HG02759 (cell line): Measurements from ENCODE around the gene TP73.
"Not testable (repeated sequence)": the region's sequence is repeated elsewhere in the genome, so short reads cannot be mapped to it uniquely, and the experiment has no call there.

ENCODE experiments used
- ATAC-seq: cut with Tn5 transposase; IDR thresholded peaks from one replicate; pipeline ENCODE4 v1.9.1; 2021; ENCODE audit warnings: mild to moderate bottlenecking, moderate library complexity; ENCODE audit not compliant: unreplicated experiment

The TP73 gene

DNA sequence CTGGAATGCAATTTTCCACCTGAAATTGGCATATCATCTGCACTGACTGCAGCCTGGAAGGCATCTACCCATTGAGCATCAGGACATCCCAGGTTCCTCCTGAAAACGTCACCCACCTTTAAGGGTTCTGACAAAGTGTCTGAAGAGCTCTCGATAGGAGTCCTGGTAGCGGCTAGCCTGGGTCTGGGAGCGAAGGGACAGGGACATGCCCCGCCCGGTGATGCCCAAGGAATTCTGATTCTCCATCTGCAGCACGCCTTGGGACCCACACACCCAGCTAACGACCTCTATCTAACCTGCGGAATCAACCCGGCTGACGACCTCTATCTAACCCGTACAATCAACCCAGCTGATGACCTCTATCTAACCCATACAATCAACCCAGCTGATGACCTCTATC, 86.6 kb downstream of the TP73 start:
- ATAC-seq = no peak

DNA sequence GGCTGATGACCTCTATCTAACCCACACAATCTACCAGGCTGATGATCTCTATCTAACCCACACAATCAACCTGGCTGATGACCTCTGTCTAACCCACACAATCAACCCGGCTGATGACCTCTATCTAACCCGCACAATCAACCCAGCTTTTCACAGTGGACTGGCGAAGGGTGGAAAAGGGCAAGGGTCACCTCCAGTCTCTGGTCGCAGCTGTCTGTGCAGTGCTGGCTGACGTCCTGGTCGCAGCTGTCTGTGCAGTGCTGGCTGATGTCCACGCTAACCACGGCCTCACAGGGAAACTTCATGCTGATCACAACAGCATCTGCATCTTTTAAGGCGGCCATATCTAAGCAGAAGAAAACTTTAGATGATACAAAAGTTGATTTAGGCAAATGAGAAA, 87.7 kb downstream of the TP73 start:
- no peak for ATAC-seq

DNA sequence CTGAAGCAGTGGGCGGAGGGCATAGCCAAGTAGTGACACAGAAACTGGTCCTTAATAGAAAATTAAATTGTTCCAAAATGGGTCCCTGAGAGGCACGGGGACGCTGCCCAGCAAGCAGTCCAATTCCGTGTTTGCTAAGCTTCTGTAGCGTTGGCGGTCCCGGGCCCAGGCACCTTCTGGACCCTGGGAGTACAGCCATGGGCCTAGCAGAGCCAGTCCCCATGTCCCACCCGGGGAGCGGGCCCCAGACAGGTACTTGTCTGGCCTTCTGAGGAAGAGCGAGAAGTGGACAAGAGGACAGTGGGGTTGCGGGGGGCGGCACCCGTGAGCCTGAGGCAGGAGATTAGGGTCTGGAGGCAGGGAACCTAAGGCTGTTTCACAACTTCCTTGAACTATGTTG, 88.4 kb downstream of the TP73 start:
- no peak for ATAC-seq

DNA sequence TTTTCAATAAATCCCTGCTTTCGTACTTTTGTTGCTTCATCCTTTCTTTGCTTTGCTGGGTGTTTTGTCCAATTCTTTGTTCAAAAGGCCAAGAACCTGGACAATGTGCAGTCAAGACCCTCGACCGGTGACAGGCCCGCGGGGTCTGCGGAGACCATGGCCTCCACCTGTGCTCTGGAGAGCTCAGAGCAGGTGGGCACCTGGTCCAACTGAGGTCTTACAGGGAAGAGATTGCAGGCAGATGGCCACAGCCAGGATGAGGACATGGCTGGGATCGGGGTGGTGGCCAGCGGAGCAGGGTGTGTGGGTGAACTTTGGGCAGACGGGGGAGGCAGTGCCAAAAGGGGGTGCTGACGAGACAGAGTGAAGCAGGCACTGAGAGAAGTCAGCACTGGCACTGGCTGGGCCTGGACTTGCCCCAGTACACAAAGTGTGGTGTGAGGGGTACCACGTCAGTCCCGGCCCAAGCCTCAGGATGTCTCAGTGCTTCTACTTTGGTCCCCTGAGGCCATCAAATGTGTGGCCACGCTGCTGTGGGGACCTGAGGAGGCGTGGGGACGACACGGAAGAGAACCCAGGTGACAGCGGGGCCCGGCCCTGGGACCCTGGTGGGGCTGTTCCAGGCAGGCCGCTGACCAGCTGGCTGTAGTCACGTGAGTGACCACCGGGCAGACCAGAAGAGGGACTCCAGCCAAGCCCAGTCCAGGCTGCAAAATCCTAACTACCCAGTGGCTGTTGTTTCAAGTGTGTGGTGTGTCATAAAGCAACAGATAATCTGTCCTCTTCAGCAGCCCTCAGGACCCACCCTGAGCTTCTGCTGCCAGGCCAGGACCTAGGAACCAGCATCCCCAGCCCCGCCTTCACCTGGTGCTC, 89.5 kb downstream of the TP73 start:
- no peak for ATAC-seq

DNA sequence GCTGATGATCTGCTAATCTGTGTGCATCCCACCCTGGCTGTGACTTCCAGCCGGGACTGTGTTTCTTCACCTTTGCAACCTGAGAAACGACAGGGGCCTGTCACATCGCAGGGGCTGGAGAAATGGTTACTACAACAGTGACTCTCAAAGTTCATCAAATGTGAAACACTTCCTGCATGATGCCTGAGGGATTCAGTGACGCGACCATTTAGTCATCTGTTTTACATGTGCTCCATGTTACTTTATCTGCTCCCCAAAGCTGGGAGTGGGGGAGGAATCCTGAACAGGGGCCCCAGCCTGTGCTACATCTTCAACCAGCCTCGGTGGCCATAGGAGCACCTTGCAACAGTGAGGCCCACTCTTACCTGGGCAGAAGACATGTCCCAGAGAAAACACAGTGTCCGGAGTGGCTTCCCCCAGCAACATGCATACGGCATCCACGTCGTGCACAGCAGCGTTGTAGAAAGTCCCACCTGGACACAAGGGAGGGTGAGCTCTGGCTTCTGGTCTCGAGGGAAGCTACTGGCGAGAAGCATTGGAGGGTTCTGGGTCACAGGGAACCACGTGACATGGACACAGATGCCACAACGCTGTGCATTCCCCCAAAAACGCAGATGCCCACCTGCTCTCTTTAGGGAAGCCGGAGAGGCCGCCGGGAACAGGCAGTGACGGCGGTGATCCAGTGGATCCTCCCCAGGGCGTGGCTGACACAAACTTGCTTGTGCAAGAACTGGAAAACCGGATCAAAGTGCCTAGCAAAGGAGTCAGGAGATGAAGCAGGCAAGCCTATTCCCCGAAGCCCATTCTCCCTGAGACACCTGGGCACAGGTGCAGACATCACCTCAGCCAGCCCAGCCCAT, 90.4 kb downstream of the TP73 start:
- ATAC-seq = no peak

DNA sequence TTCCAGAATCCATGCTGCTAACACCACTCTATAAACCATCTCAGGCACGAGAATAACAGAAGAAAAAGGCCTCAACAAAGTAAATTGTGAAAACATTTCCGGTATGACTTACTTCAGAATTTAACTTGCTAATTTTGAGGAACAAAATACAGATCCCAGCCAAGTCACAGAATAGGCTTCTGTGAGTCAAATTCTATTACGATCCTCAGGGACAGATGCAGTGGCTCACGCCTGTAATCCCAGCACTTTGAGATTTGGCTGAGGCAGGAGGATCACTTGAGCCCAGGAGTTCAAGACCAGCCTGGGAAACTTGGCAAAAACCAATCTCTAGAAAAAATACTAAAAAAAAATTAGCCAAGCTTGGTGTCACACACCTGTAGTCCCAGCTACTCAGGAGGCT, 91.1 kb downstream of the TP73 start:
- no peak for ATAC-seq

DNA sequence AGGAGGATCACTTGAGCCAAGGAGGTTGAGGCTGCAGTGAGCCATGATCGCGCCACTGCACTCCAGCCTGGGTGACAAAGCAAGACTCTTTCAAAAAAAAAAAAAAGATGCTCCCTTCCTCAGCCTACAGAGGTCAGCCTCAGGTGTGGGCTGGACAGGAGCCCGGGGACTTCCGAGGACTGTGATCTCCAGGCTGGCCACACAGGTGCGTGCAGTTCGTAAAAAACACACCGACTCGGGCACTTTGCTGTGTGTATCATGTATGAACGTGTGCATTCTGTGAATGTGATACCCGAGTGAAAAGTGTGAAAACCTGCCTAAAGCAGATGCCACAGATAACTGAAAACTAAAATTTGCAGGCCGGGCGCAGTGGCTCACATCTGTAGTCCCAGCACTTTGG, 91.5 kb downstream of the TP73 start:
- ATAC-seq = no peak

DNA sequence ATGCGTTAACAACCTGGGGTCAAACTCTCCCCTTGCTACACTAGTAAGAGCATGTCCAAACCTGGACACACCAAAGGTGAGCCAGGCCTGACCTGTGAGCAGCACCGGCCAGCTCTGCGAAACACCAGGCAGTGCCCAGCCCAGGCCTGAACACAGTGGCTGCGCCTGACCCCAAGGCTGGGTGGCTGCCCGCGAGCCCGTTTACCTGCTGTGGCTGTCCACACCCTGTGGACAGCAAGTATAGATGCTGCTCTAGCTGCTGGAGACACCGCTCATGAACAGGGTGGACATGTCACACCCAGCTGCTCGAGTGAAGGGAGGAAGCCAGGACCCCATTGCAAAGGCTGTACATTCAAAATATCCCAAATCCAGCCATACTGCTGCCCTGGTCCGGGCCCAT, 92.3 kb downstream of the TP73 start:
- ATAC-seq = no peak

DNA sequence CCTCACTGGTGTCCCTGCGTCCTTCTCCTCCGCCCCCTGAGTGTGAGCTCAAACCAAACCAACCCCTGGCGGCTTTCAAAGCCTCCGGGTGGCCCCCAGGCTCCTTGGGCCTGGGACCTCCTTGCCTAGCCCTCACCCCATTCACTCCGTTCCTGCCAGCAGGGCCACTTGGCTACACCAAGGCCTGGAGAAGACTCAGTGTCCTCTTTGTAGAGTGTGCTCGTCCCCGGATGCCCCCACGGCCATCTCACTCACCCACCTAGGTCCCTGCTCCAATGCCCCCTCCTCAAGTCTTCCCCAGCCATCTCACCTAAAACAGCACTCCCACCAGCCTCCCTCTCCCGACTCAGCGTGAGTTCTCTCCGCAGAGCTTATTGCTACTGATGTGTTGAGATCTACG, 92.8 kb downstream of the TP73 start:
- ATAC-seq = no peak

DNA sequence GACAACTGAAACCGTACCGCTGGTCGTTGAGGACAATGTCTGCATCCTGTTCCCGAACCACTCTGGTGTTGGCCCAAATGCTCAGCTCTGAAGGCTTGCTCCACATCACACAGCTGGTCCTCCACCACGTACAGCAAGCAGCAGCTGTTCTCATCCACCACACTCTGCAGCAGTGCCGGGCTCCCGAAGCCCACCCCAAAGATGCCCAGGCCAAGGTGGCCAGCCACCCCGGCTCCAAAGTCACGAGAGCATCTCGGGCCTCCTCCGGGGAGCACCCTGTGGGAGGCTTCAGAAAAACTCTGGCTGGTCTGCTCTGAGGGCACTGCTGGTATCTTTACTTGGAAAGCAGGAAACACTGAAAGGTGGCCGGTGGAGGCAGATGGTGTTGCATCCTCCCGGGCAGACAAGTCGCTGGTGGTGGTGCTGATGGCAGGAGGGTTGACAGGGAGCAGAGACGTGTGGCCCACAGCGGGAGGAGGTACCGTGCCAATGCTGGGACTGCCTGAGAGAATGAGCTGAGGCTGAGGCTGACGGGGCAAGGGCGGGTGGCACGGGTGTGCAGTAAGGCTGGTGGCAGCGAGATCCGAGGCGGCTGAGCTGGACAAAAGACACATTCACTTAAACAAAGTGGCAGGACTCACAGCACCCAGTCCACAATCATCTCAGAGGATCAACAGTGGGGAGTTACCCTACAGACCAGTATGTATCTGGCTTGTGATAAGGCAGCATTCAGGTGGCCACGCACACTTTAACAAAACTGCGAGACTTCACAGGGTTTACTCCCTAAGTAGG, 93.5 kb downstream of the TP73 start:
- no peak for ATAC-seq

DNA sequence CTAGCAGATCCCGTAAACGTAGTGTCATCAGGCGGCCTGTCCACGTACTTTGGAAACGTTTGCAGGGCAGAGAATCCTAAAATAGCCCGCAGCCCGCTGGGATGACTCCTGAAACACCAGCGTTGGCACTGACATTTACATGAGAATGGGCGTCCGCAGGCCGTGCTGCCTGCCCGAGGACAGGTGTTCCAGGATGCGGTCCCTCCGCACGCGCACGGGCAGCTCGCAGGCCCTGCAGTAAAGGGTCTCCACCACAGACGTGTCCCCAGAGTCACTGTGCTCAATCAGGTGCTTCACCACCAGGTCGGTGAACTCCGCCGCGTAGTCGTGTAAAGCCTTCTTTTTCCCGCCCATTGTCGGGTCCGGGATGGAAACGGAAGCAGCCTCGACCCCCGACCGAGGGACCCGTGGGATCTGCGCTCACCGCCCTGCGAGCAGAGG, 94.1 kb downstream of the TP73 start:
- no peak for ATAC-seq

DNA sequence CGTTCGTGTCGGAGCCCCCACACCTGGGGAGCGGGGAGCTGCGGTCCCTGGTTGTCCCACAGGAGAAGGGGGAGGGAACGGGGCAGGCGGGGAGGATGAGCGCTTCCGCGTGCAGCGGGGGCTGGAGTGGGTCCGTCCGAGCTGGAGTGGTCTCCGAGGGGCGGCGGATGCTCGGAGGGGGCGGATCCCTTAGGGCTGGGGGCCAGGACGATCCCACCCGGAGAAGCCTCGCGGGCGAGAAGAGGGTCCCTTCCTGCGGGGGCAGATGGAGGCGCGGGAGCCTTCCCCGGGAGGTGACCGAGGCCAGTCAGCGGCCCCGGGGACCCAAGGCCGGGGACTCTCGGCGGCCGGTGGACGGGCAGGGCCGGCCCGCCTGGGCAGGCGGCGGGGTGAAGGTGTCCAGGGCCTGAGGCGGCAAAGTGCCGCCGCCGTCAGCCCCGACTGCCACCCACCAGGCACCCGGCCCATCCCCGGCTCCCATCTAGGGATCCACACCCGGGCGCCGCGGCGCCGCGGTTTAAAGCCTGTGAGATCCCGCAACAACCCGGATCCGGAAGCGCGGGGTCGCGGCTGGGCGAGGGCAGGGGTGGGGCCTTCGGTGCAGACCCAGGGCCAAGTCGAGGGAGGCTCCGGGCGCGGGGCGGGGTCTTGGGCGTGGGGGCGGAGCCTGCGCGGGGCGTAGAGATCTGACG, 94.7 kb downstream of the TP73 start:
- ATAC-seq = peak; percentile 95

DNA sequence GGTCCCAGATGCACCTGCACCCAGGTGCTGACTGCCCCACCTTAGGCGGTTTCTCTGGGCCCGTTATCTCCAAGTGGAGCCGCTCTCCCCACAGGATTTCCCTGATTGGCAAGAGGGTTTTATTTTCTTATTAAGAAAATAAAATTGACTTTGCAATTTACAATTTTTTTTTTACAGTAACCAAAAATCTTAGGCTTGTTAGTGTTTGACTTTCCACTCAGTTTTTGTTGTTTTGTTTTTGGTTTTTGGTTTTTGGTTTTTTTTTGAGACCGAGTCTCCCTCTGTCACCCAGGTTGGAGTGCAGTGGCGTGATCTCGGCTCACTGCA, 95.2 kb downstream of the TP73 start:
- no peak for ATAC-seq

DNA sequence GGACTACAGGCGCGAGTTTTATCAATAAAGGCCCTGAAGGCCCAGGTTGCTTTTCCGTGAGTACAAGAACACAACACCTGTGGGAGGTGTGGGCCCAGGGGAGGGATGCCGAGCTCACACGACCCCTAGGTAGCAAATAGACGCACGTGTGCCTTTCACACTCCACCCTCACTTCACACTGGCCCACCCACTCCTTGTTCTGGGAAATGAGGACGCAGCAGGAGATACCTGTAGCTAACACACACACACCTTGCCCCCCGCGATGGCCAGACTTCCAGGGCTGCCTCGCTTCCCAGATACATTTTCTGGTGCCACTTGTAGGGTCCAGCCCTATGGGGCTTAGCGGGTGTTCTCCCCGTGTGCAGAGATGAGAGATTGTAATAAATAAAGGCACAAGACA, 95.6 kb downstream of the TP73 start:
- ATAC-seq = no peak

DNA sequence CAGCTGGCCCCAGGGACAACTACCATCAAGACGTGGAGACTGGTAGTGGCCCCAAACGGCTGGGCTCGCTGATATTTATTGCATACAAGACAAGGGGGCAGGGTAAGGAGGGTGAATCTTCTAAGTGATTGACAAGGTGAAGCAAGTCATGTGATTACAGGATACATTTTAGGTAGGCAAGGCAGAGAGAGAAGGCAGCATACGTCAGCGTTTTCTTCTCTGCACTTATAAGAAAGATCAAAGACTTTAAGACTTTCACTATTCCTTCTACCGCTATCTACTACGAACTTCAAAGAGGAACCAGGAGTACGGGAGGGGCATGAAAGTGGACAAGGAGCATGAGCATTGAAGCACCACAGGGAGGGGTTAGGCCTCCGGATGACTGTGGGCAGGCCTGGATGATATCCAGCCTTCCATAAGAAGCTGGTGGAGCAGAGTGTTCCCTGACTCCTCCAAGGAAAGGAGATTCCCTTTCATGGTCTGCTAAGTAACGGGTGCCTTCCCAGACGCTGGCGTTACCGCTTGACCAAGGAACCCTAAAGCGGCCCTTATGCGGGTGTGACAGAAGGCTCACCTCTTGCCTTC, 96.1 kb downstream of the TP73 start:
- not testable (repeated sequence) for ATAC-seq

DNA sequence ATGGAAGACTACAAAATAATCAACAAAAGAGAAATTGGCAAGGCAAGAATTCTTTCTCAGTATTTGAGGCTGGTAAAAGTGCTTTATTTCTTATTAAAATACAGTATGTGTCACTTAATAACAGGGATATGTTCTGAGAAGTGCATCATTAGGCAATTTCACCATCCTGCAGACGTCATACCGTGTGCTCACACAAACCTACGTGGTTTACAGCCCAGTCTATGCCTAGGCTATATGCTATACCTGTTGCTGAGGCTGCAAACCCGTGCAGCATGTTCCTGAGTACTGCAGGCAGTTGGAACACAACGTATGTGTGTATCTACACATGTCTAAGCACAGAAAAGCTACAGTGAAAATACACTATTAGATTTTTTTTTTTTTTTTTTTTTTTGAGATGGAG, 97.2 kb downstream of the TP73 start:
- ATAC-seq = no peak

DNA sequence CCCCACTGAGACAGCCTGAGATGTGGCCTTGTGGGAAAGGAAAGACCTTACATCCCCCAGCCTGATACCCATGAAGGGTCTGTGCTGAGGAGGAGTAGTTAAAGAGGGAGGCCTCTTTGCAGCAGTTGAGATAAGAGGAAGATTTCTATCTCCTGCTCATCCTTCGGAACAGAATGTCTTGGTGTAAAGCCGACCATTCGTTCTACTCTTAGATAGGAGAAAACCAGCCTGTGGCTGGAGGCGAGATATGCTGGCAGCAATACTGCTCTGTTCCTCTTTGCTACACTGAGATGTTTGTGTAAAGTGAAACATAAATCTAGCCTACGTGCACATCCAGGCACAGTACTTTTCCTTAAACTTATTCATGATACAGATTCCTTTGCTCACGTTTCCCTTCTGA, 98.4 kb downstream of the TP73 start:
- ATAC-seq = no peak

DNA sequence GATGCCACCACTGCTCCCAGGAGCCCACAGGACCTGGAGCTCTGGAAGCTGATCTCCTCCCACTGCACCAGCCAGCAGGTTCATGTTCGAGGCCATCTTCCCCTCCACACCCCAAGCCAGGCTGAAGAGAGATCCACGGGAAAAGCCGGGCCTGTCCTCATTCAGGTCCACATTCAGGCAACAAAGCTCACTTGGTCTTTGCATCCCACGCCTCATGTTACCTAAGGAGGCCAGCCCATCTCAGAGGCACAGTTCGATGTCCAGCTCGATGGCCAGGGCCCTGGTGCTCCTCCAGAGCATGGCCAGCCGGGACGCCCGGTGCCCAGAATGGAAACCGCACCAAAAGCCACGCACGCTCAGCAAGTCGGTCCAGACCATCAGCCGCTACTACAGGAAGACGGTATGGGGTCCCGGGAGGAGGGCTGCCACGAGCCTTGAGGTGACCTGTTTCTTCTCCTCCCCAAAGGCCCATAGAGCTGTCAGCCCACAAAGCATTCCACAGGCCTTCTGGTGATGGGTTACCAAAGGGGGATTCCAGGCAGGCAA, 100.2 kb downstream of the TP73 start, which contains the start of gene CCDC27:
TSS of gene CCDC27 (plus strand) at position 51 of the 546 bp plus-strand sequence. CDS start at position 83, 32 bp downstream.
- ATAC-seq = no peak

DNA sequence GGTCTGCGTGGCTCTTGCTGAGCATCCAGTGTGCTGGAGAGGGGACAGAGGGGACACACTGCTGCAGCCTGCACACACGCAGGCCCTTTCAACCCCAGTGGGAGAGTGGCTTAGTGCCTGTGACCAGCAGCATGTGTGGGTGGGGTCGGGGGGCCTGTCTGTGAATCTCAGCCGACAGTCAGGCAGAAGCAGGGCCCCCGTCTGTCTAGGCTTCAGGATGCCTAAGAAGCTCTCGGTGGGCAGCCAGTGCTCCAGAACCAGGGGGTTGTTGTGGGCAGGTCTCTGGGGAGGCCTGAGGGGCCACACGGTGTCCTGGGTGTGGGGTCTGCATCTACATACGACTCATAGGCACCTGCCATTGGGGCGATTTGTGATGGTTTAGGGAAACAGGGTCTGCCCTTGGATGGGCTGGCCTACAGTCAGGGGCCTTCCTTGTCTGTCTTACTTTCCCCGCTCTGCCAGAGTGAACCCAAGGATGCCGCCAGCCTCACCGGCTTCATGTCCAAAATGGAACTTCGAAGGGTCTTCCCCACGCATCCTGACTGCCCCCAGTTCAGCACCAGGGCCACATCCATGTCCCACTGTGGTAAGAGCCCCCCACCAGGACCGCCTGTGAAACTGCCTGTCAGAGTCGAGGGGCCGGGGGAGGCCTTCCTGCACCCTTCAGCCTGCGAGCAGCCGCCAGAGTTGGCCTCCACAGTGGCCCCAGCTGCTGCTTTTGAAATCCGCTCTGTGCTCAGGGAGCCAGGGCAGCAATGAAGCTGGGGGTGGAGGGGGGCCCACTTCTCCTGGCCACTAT, 101.5 kb downstream of the TP73 start:
- ATAC-seq = no peak
